ENCODE data around the gene CA14.

GRCh38 chr1:150268340-150268704 is 10.7 kb downstream of the CA14 start:
- TF ChIP-seq POLR2AphosphoS5 (IDR thresholded peaks at IDR 0.05) (no peak), POLR2A (IDR thresholded peaks at IDR 0.05) (no peak), CTCF (IDR thresholded peaks at IDR 0.05 in 8 of 11, conservative IDR thresholded peaks at IDR 0.05 in 3 of 11) (no peak)

All from spleen (tissue), 7 donors.